H1 (cell line): ENCODE measurements around the gene IGLON5. TPM values are rescaled to one million over a fixed set of nuclear protein-coding genes. Genes with fewer than 3 reads are reported as not detected.

Source experiments
- ASH2L ChIP-seq: fragments of 200-600, 300-600 bp; sonication (generic); IDR thresholded peaks from one replicate; pipeline ENCODE4 v1.7.1; 2017; ENCODE audit warnings: low read length
- CHD1 ChIP-seq: IDR thresholded peaks from 2 replicates; pipeline ENCODE4 v1.6.1; 2012; ENCODE audit warnings: low read depth, low read length, improper control_type of control experiment
- CTCF ChIP-seq, 3 experiments: IDR thresholded peaks; 1 replicate in 2 of 3; 2 replicates in 1 of 3; pipeline versions ENCODE4 v1.5.1 to v1.6.1; 2011; ENCODE audit warnings: low read length in 3 of 3, mild to moderate bottlenecking in 3 of 3, inconsistent platforms in 2 of 3, low read depth in 1 of 3, moderate library complexity in 1 of 3; ENCODE audit not compliant: insufficient read depth in 1 of 3; ENCODE audit errors: control extremely low read depth in 1 of 3
- E2F6 ChIP-seq: IDR thresholded peaks from 2 replicates; pipeline ENCODE4 v1.6.1; 2012; ENCODE audit warnings: inconsistent platforms
- EGR1 ChIP-seq: IDR thresholded peaks from 2 replicates; pipeline ENCODE4 v1.6.1; 2011; ENCODE audit warnings: low read depth, low read length, borderline replicate concordance
- GTF2F1 ChIP-seq: IDR thresholded peaks from 2 replicates; pipeline ENCODE4 v1.6.1; 2012; ENCODE audit warnings: low read depth, low read length, improper control_type of control experiment, borderline replicate concordance
- HDAC2 ChIP-seq, 2 experiments: fragments of 300-600 bp in 1 of 2; sonication (generic) in 1 of 2; IDR thresholded peaks; 2 replicates each; pipeline ENCODE4 v1.6.1; 2011 to 2012; ENCODE audit warnings: low read depth in 2 of 2, low read length in 2 of 2, mild to moderate bottlenecking in 2 of 2, moderate library complexity in 2 of 2, borderline replicate concordance in 1 of 2, inconsistent platforms in 1 of 2
- JUN ChIP-seq: IDR thresholded peaks from 2 replicates; pipeline ENCODE4 v1.6.1; 2011; ENCODE audit warnings: low read depth, mild to moderate bottlenecking, improper control_type of control experiment, low read length
- KDM4A ChIP-seq: IDR thresholded peaks from one replicate; pipeline ENCODE4 v1.7.1; 2012; ENCODE audit warnings: low read depth, mild to moderate bottlenecking, moderate library complexity, low read length, inconsistent platforms; ENCODE audit not compliant: severe bottlenecking
- TEAD4 ChIP-seq: IDR thresholded peaks from 2 replicates; pipeline ENCODE4 v1.6.1; 2012; ENCODE audit warnings: low read depth, low read length, inconsistent platforms, mixed read lengths
- ZNF274 ChIP-seq: IDR thresholded peaks from 2 replicates; pipeline ENCODE4 v1.7.0; 2012; ENCODE audit warnings: low read length, borderline replicate concordance; ENCODE audit errors: extremely low read depth
- polyA plus RNA-seq, 7 experiments: library from polyadenylated mRNA; depleted of rRNA in 3 of 7; stranded (reverse) in 5 of 7; unstranded in 2 of 7; fragments of >200 nt in 5 of 7; fragments of 200-250 nt in 2 of 7; gene quantifications; 1 replicate in 5 of 7; 2 replicates in 1 of 7; 4 replicates in 1 of 7; pipeline versions ENCODE4 v1.2.1 to v1.2.3, GENCODE V29; 2011 to 2013; ENCODE audit warnings: missing spikeins in 2 of 7, mixed read lengths in 2 of 7
- total RNA-seq: library from RNA; stranded (reverse); fragmentation: NEBNext Ultra II Directional; extraction: Animal tissue kit (Norgen Biotek cat#: 25700); gene quantifications from 2 replicates; pipeline ENCODE4 v1.2.1, GENCODE V29; 2021

Gene IGLON5
- total and polyA plus RNA-seq, 2 of the 8 experiments (the other 6 are each of a cell fraction or from before 2014, with no cell fraction given), result 31.8 to 34.6 TPM

- TF ChIP-seq CTCF (IDR thresholded peaks at IDR 0.05; ENCODE audit: control extremely low read depth in 1 of 3, insufficient read depth in 1 of 3, low read depth in 1 of 3, low read length in 3 of 3) (no peak), TEAD4 (no peak), CHD1 (no peak), HDAC2 (IDR thresholded peaks at IDR 0.05; ENCODE audit: borderline replicate concordance in 1 of 2, low read depth in 2 of 2, low read length in 2 of 2) (no peak), ZNF274 (no peak), KDM4A (no peak), ASH2L (no peak), EGR1 (no peak), GTF2F1 (no peak), E2F6 (no peak), JUN (no peak)
Measured at GRCh38 chr19:51305479-51305878, 6.0 kb upstream of the IGLON5 start (continued).
